A673 (cell line): ENCODE data around the gene ST6GALNAC3.

ENCODE experiments used
- CTCF ChIP-seq: fragments of 300-800, 200-600 bp; sonication (generic); conservative IDR thresholded peaks from 2 replicates; pipeline ENCODE4 v1.5.1; 2017; ENCODE audit warnings: low read depth, mild to moderate bottlenecking, antibody characterized with exemption, low read length, moderate library complexity, mixed read lengths
- EZH2 ChIP-seq: fragments of 200-600 bp; sonication (generic); IDR thresholded peaks from 2 replicates; pipeline ENCODE4 v1.6.1; 2017; ENCODE audit warnings: borderline replicate concordance, low read depth, mild to moderate bottlenecking, mixed read lengths, antibody characterized with exemption, low read length; ENCODE audit not compliant: poor library complexity, severe bottlenecking

- TF ChIP-seq CTCF (no peak), EZH2 (no peak)
Measured at GRCh38 chr1:76547916-76548315, 473.4 kb downstream of the ST6GALNAC3 start.
